DOHH2 (cell line): ENCODE measurements around the gene FBN1.

Source experiments
- EZH2phosphoT487 ChIP-seq: fragments of 200-600 bp; sonication (generic); IDR thresholded peaks from 2 replicates; pipeline ENCODE4 v1.6.1; 2017; ENCODE audit warnings: borderline replicate concordance, mild to moderate bottlenecking, antibody characterized with exemption, low read length, moderate library complexity, mixed read lengths
- TF ChIP-seq, protein P1 (sequence below): fragments of 200-600 bp; sonication (generic); IDR thresholded peaks from one replicate; pipeline ENCODE4 v1.5.1; 2014; ENCODE audit warnings: antibody characterized with exemption, mild to moderate bottlenecking, low read depth, low read length; ENCODE audit not compliant: poor library complexity, severe bottlenecking

- TF ChIP-seq, protein P1, sequence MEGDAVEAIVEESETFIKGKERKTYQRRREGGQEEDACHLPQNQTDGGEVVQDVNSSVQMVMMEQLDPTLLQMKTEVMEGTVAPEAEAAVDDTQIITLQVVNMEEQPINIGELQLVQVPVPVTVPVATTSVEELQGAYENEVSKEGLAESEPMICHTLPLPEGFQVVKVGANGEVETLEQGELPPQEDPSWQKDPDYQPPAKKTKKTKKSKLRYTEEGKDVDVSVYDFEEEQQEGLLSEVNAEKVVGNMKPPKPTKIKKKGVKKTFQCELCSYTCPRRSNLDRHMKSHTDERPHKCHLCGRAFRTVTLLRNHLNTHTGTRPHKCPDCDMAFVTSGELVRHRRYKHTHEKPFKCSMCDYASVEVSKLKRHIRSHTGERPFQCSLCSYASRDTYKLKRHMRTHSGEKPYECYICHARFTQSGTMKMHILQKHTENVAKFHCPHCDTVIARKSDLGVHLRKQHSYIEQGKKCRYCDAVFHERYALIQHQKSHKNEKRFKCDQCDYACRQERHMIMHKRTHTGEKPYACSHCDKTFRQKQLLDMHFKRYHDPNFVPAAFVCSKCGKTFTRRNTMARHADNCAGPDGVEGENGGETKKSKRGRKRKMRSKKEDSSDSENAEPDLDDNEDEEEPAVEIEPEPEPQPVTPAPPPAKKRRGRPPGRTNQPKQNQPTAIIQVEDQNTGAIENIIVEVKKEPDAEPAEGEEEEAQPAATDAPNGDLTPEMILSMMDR = no peak
- TF ChIP-seq EZH2phosphoT487 = no peak
Observed at GRCh38 chr15:48683991-48684765, 38.7 kb upstream of the FBN1 start.
